Activated naive CD4-positive, alpha-beta T cell treated with anti-CD3 and anti-CD28 coated beads, Interleukin-2, amount 50 U/mL, for 24 hours (primary cell): ENCODE measurements around the gene MMP19.
A peak's percentile ranks its signal among the peaks of the same experiment; 100 is the strongest.

ENCODE experiments used
- H3K27ac Mint-ChIP-seq: one replicate; pipeline ENCODE4 v1.8.0; 2021; ENCODE audit warnings: mild to moderate bottlenecking, mixed read lengths
- H3K27me3 Mint-ChIP-seq: one replicate; pipeline ENCODE4 v1.8.0; 2021; ENCODE audit warnings: mixed read lengths
- H3K36me3 Mint-ChIP-seq: one replicate; pipeline ENCODE4 v1.8.0; 2021; ENCODE audit warnings: mixed read lengths
- H3K4me1 Mint-ChIP-seq: one replicate; pipeline ENCODE4 v1.8.0; 2021; ENCODE audit warnings: mixed read lengths
- H3K4me3 Mint-ChIP-seq: one replicate; pipeline ENCODE4 v1.8.0; 2021; ENCODE audit warnings: mild to moderate bottlenecking, mixed read lengths
- H3K9me3 Mint-ChIP-seq: one replicate; pipeline ENCODE4 v1.8.0; 2021; ENCODE audit warnings: mixed read lengths

MMP19 gene

DNA sequence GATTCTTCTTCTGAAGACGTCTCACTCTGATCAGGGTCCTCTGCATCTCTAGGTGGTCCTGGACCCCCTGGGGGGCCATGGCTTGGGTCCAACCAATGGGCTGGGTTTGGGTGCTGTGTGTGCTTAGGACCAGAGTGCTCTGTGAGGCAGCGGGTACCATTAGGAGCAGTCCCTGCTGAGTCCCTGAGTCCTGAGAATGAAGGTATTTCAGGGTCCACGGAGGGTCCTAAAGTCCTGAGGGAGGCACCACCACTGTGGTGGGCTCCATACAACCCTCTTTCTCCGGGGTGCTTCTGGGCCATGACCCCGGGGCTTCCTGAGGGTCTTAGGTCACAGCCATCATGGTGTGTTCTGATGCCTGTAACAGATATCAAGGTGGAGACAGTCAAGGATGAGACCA, 14.4 kb downstream of the MMP19 start:
- Mint-ChIP-seq H3K4me1 (peaks cover 67% of the 10 kb centered on the region), H3K9me3 (no peaks in the 10 kb centered on the region), H3K36me3 (peaks cover 9% of the 10 kb centered on the region), H3K27ac (peak overlapping the region; percentile 95), H3K4me3 (peak overlapping the region; percentile 98), H3K27me3 (no peaks in the 10 kb centered on the region)

DNA sequence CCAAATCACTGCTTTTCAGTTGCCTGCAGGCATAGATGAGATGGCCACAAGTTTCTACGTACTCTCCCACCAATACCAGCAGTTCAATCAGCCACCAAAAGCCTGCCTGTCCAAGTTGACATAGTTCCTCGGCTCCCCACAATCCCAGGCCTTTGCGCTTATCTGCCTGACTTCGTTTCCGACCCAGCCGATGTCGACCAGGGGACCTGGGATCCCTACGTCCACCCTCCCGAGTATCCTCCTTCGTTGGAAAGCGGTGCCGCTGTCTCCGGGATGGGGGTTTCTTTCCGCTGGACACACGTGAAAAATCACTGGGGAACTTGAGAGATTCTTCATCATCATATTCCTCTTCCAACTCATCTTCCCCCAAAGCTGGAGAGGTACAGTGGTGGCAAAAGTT, 14.9 kb downstream of the MMP19 start:
- Mint-ChIP-seq H3K4me3 (peak overlapping the region; percentile 98), H3K9me3 (no peaks in the 10 kb centered on the region), H3K27me3 (no peaks in the 10 kb centered on the region), H3K36me3 (peaks cover 9% of the 10 kb centered on the region), H3K4me1 (peaks cover 65% of the 10 kb centered on the region), H3K27ac (peak overlapping the region; percentile 76)

DNA sequence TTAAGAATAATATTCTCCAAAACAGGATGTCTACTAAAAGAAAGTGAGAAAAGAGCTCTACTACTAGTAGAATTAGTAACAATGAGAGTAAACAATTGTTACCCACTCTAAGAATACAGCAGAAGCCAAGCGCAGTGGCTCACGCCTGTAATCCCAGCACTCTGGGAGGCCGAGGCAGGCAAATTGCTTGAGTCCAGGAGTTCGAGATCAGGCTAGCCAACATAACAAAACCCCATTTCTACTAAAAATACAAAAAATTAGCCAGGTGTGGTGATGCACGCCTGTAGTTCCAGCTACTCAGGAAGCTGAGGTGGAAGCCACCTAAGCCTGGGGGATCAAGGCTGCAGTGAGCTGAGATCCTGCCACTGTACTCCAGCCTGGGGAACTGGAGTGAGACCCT, 18.0 kb downstream of the MMP19 start:
- peak overlapping the region; percentile 90 for H3K27ac Mint-ChIP-seq
- peaks cover 46% of the 10 kb centered on the region for H3K4me1 Mint-ChIP-seq
- H3K36me3 Mint-ChIP-seq, result peaks cover 9% of the 10 kb centered on the region
- peak overlapping the region; percentile 73 for H3K4me3 Mint-ChIP-seq
- no peaks in the 10 kb centered on the region for H3K27me3 Mint-ChIP-seq
- H3K9me3 Mint-ChIP-seq, result no peaks in the 10 kb centered on the region

DNA sequence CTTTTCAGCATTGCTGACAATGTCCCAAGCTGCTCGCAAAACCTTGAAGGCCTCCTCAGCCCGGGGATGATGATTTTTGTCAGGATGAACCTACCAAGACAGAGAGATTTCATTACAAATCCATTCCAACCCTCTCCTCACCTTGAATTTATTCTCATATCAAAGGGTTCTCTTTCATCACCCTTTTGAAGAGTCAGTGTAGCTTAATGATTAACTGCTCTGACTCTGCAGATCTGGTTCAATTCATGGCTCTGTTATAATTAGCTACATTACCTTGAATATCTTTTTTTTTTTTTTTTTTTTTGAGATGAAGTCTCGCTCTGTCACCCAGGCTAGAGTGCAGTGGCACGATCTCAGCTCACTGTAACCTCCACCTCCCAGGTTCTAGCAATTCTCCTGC, 19.3 kb downstream of the MMP19 start:
- H3K9me3 Mint-ChIP-seq, result no peaks in the 10 kb centered on the region
- H3K4me3 Mint-ChIP-seq, result no peak overlapping the region
- peaks cover 9% of the 10 kb centered on the region for H3K36me3 Mint-ChIP-seq
- H3K27ac Mint-ChIP-seq, result peak overlapping the region; percentile 73
- no peaks in the 10 kb centered on the region for H3K27me3 Mint-ChIP-seq
- peaks cover 57% of the 10 kb centered on the region for H3K4me1 Mint-ChIP-seq

DNA sequence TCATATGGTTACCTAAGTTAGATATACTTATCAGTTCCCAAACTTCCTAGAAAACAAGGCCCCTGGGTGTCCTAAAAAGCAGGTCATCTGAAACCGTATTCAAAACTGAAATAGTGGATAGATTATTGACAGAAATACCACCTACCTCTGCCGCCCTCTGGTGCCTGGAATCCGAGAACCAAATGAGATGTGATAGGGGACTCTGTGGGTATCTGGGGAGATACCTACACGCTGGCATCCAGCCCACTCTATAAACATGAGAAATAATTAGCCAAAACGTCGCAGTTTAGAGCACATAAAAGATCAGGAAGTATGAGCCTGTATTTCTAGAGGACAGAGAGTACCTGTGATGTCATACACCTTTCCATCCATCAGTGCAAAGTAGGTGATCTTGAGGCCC, 20.5 kb downstream of the MMP19 start:
- peaks cover 4% of the 10 kb centered on the region for H3K36me3 Mint-ChIP-seq
- peak overlapping the region; percentile 8 for H3K27ac Mint-ChIP-seq
- no peak overlapping the region for H3K4me3 Mint-ChIP-seq
- H3K4me1 Mint-ChIP-seq, result peaks cover 46% of the 10 kb centered on the region
- no peaks in the 10 kb centered on the region for H3K27me3 Mint-ChIP-seq
- no peaks in the 10 kb centered on the region for H3K9me3 Mint-ChIP-seq

DNA sequence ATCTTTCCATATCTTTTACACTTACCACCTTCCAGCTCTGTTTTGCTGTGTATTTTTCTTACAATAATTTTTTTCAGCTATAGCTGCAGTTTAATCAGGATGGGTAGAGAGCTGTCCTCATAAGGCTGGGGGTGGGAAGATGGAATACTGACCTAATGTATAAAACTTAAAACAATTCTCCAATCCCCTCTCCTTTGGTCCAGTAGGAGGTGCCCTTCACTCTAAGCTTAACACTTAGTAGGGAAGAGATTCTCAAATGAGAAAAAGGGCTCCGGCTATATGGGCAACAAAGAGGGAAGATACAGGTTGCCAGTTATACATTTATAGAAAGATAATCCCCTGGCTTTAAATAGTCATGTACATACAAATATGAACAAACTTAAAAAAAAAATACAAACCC, 22.1 kb downstream of the MMP19 start:
- peaks cover 38% of the 10 kb centered on the region for H3K4me1 Mint-ChIP-seq
- H3K4me3 Mint-ChIP-seq, result no peak overlapping the region
- no peaks in the 10 kb centered on the region for H3K27me3 Mint-ChIP-seq
- peak overlapping the region; percentile 72 for H3K27ac Mint-ChIP-seq
- peaks cover 2% of the 10 kb centered on the region for H3K36me3 Mint-ChIP-seq
- no peaks in the 10 kb centered on the region for H3K9me3 Mint-ChIP-seq

DNA sequence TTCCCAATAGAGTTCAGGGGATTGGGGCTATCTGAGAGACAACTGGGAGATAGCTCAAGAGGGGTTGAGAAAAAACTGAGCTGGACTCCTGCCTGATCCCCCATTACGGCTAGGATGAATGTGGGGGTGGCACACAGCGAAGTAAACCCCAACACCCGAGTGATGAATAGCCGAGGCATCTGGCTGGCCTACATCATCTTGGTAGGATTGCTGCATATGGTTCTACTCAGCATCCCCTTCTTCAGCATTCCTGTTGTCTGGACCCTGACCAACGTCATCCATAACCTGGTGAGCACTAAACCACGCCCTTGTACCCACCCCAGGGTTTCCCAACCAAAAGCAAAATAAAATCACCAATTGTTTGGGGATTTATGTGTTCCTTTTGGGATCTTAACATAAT, 23.9 kb downstream of the MMP19 start:
- Mint-ChIP-seq H3K27ac (peak overlapping the region; percentile 32), H3K4me1 (peaks cover 41% of the 10 kb centered on the region), H3K27me3 (no peaks in the 10 kb centered on the region), H3K9me3 (no peaks in the 10 kb centered on the region), H3K4me3 (no peak overlapping the region), H3K36me3 (no peaks in the 10 kb centered on the region)

DNA sequence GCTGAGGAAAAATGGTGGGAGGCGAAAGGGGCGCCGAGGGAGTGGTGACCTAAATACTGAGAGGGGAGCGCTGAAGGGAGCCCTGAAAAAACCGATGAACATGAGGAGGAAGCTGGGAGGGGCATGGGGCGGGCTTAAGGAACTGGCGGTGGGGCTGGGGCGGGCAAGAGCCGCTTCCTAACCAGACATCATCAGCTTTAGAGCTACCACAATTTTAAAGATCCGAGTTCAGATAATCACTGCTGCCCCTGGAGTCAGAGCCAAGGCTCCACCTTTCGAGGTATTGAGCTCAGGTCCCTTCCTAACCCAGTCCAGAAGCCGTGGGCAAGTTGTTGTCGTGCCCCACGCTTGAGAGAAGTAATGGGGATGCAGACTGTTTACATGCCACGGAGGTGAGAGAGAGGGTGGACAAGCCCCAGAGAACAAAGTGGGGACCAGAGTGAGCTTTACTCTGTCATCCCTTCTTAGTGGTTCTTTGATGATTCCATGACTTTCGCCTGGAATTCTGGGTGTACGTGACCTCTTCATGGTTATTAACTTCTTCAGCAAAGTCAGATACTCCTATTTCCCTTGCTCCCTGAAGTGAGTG, 24.5 kb downstream of the MMP19 start:
- Mint-ChIP-seq H3K4me1 (peaks cover 42% of the 10 kb centered on the region), H3K4me3 (no peak overlapping the region), H3K9me3 (no peaks in the 10 kb centered on the region), H3K27ac (peak overlapping the region; percentile 32), H3K27me3 (no peaks in the 10 kb centered on the region), H3K36me3 (peaks cover under 1% of the 10 kb centered on the region)

DNA sequence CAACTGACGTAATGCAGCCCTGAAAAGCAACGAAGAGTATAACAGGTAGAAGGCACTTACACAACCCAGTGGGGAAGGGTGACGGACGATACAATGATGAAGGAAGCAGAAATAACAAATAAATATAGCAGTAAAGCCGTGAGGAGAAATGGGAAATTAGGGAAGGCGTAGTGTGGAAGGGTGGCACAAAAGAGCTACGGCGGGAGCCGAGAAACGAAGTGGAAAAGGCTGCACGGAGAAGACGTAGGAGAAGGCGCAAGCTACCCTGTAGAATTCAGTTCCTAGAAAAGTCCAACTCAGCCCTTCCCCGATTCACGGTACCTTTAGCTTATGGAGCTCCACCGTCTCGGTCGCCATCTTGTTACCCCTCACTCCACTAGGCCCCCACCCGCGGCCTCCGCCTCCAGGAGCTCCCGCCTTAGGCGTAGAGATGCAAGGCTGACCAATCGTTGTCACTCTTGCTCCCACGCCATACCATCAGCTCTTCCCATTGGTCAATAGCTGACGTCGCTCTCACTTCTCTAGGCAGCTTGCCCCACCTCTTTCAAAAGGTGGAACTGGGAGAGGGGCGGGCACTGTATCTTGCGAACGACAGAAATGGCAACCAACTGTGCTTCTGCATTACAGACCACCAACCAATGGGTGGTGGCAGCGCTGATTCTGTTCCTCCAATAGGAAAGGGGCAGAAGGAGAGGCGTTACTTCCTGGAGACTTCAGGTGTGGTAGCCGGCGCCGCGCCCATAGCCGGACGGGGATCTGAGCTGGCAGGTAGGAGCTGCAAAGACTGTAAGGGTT, 25.2 kb downstream of the MMP19 start, which contains the start of the genes ORMDL2 and SARNP:
Gene ORMDL2, plus strand, starts transcription at position 697 of the 795 bp plus-strand sequence. CDS start 959 bp downstream, outside the sequence.
Gene SARNP, minus strand, starts transcription at position 380 of the 795 bp plus-strand sequence. Its CDS starts 23 bp downstream, at position 357.
- peaks cover 49% of the 10 kb centered on the region for H3K4me1 Mint-ChIP-seq
- no peaks in the 10 kb centered on the region for H3K9me3 Mint-ChIP-seq
- H3K27ac Mint-ChIP-seq, result peak within 1 kb of the TSS; percentile 32
- peaks cover 3% of the 10 kb centered on the region for H3K36me3 Mint-ChIP-seq
- H3K4me3 Mint-ChIP-seq, result no peak within 1 kb of the TSS
- H3K27me3 Mint-ChIP-seq, result no peaks in the 10 kb centered on the region

DNA sequence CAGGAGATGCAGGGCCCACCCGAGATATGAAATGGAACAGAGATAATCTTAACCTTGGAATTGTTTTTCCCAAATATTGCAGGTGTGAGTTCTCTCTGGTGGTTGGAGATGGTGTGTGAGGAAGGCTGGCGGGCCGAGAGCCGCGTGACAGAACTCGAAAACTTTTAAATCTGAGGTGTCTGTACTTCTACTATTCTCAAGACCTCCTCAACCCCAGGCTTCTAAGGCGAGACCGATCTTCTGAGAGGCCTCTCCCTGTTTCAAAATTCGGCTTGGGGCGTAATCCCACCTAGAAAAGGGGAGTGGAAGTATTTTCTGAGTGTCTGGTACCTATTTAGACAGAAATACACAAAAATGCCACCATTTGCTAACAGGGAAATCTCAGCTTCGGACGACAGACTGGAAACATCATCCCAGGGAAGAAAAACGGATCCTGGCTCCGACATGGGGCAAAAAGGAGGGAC, 25.8 kb downstream of the MMP19 start:
- no peaks in the 10 kb centered on the region for H3K27me3 Mint-ChIP-seq
- peaks cover 55% of the 10 kb centered on the region for H3K4me1 Mint-ChIP-seq
- H3K4me3 Mint-ChIP-seq, result no peak overlapping the region
- no peak overlapping the region for H3K27ac Mint-ChIP-seq
- peaks cover 4% of the 10 kb centered on the region for H3K36me3 Mint-ChIP-seq
- no peaks in the 10 kb centered on the region for H3K9me3 Mint-ChIP-seq

DNA sequence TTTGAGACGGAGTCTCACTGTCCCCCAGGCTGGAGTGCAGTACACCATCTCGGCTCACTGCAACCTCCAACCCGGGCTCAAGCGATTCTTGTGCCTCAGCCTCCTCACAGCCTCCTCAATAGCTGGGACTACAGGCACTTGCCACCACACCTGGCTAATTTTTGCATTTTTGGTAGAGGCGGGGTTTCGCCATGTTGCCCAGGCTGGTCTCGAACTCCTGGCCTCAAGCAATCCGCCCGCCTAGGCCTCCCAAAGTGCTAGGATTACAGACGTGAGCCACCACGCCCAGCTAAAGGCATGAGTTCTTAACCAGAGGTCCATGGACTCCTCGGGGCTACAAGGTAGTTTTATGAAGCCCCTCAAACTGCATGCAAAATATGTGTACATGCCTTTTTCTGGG, 27.3 kb downstream of the MMP19 start:
- no peaks in the 10 kb centered on the region for H3K27me3 Mint-ChIP-seq
- H3K4me3 Mint-ChIP-seq, result peak overlapping the region; percentile 20
- no peak overlapping the region for H3K27ac Mint-ChIP-seq
- H3K4me1 Mint-ChIP-seq, result peaks cover 64% of the 10 kb centered on the region
- H3K9me3 Mint-ChIP-seq, result no peaks in the 10 kb centered on the region
- H3K36me3 Mint-ChIP-seq, result peaks cover 4% of the 10 kb centered on the region

DNA sequence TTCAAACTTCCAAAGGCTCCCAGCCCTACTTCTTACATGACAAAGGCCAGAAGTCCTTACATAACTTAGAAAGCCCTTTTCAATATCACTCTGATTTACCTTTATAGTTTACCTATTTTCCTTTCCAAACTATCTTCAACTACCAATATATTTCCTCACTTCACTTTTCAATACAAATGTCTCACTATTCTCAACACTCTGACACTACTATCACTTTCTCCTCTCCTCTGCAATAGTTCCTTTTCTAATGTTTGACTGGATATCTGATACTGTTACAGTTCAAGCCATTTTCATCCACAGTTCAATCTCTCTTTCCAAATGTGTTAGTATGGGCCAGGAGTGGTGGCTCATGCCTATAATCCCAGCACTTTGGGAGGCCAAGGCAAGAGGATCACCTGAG, 28.5 kb downstream of the MMP19 start:
- no peaks in the 10 kb centered on the region for H3K9me3 Mint-ChIP-seq
- peaks cover 64% of the 10 kb centered on the region for H3K4me1 Mint-ChIP-seq
- no peak overlapping the region for H3K27ac Mint-ChIP-seq
- peaks cover 4% of the 10 kb centered on the region for H3K36me3 Mint-ChIP-seq
- H3K27me3 Mint-ChIP-seq, result no peaks in the 10 kb centered on the region
- H3K4me3 Mint-ChIP-seq, result peak overlapping the region; percentile 1

DNA sequence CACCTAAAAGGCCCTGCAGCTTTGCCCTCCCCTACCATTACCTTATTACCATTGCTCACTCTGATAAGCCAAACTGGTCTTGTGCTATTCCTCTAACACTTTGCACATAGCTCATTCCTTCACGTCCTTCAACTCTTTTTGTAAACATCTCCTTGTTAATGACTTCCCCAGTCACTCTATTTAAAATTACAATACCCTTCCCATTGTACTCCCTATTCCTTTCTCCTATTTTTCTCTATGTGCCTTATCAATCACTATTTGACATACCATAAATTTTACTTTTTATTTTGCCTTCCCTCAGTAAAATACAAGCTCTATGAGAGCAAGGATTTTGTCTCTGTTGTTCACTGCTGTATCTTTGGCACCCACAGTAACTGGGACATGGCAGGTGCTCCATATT, 30.6 kb downstream of the MMP19 start:
- Mint-ChIP-seq H3K27me3 (no peaks in the 10 kb centered on the region), H3K4me1 (peaks cover 60% of the 10 kb centered on the region), H3K36me3 (peaks cover 4% of the 10 kb centered on the region), H3K4me3 (no peak overlapping the region), H3K9me3 (no peaks in the 10 kb centered on the region), H3K27ac (peak overlapping the region; percentile 81)

DNA sequence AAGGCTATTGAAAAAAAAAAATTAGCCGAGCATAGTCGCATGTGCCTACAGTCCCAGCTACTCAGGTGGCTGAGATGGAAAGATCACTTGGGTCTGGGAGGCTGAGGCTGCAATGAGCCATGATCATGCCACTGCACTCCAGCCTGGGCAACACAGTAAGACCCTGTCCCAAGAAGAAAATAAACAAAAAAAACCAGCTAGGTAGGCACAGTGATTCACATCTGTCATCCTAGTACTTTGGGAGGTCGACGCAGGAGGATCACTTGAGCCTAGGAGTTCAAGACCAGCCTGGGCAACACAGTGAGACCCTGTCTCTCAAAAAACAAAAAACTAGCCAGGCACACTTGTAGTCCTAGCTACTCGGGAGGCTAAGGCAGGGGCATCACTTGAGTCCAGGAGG, 33.5 kb downstream of the MMP19 start:
- Mint-ChIP-seq H3K4me1 (peaks cover 51% of the 10 kb centered on the region), H3K4me3 (no peak overlapping the region), H3K27ac (no peak overlapping the region), H3K9me3 (no peaks in the 10 kb centered on the region), H3K36me3 (peaks cover 4% of the 10 kb centered on the region), H3K27me3 (no peaks in the 10 kb centered on the region)

DNA sequence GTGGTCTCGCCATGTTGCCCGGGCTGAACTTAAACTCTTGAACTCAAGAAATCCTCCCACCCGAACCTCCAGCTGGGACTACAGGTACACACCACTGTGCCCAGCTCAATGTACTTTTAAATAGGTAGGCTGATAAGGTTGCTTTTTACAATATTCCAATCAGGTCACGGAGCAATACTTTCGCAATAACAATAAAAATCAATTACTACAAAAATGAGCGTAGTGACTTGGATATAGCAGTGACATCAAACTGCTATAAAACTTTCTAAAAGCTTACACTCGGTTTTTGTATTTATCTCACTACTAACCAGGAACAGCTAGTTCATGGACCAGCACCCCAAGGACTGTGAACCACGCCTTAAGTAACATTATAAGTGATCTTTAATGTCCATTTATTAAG, 35.8 kb downstream of the MMP19 start:
- no peak overlapping the region for H3K27ac Mint-ChIP-seq
- H3K4me1 Mint-ChIP-seq, result peaks cover 39% of the 10 kb centered on the region
- H3K36me3 Mint-ChIP-seq, result peaks cover 3% of the 10 kb centered on the region
- H3K9me3 Mint-ChIP-seq, result no peaks in the 10 kb centered on the region
- no peaks in the 10 kb centered on the region for H3K27me3 Mint-ChIP-seq
- H3K4me3 Mint-ChIP-seq, result no peak overlapping the region

DNA sequence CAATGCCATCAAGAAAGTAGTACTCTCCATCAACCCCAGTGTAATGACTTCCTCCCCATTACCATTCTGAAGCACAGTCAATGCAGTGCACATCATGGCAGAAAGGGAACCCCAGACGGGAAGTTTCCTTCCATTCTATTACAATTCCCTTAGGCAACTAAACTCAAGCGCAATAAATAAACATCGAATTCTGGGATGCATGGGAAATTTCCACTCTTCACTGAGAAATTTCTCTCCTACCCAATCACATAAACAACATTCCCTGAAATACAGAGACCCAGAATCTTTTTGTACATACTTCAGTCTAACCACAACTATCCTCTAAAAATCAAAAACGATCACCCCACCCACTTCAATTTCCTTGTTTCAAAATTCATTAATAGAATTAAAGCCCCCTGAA, 45.2 kb downstream of the MMP19 start:
- Mint-ChIP-seq H3K27ac (peak overlapping the region; percentile 27), H3K27me3 (no peaks in the 10 kb centered on the region), H3K9me3 (no peaks in the 10 kb centered on the region), H3K4me1 (peaks cover 14% of the 10 kb centered on the region), H3K36me3 (peaks cover 13% of the 10 kb centered on the region), H3K4me3 (no peak overlapping the region)
